HFFc6 (cell line): ENCODE data around the gene STYK1. TPM values are rescaled to one million over a fixed set of nuclear protein-coding genes. Genes with fewer than 3 reads are reported as not detected.

Experiments
- DNase-seq: peaks from one replicate; pipeline ENCODE4 v3.0.0-alpha.2; 2018
- H3K27ac Mint-ChIP-seq: 2 replicates; pipeline ENCODE4 v1.8.0; 2020; ENCODE audit warnings: mild to moderate bottlenecking, mixed read lengths
- H3K27me3 Mint-ChIP-seq: 2 replicates; pipeline ENCODE4 v1.8.0; 2021; ENCODE audit warnings: mild to moderate bottlenecking, moderate library complexity, mixed read lengths; ENCODE audit not compliant: insufficient read depth
- H3K36me3 Mint-ChIP-seq: 2 replicates; pipeline ENCODE4 v1.8.0; 2021; ENCODE audit warnings: low read depth, mixed read lengths
- H3K4me1 Mint-ChIP-seq: 2 replicates; pipeline ENCODE4 v1.8.0; 2020; ENCODE audit warnings: low read depth, mixed read lengths
- H3K4me3 Mint-ChIP-seq: 2 replicates; pipeline ENCODE4 v1.8.0; 2020; ENCODE audit warnings: mild to moderate bottlenecking, moderate library complexity, mixed read lengths
- H3K9me3 Mint-ChIP-seq: 2 replicates; pipeline ENCODE4 v1.8.0; 2020; ENCODE audit warnings: mild to moderate bottlenecking, mixed read lengths
- CTCF ChIP-seq: fragments of 200-600 bp; sonication (generic); IDR thresholded peaks from 2 replicates; pipeline ENCODE4 v1.5.0; 2021; ENCODE audit warnings: antibody characterized with exemption, mild to moderate bottlenecking
- total RNA-seq, 6 experiments: library from RNA; stranded (reverse); fragmentation: NEBNext Ultra II Directional; extraction: Animal tissue kit (Norgen Biotek cat#: 25700); gene quantifications; 2 replicates in 1 of 6; 3 replicates in 5 of 6; pipeline ENCODE4 v1.2.3, GENCODE V29; 2021

Gene STYK1
- total RNA-seq, 6 experiments from 2014 or later: 1.1 to 3.0 (median 1.8) TPM

GRCh38 chr12:10636124-10636523, 37.7 kb downstream of the STYK1 start:
- Mint-ChIP-seq H3K36me3 (peaks cover 20% of the 10 kb centered on the region), H3K4me3 (no peak overlapping the region), H3K27ac (no peak overlapping the region)

GRCh38 chr12:10635306-10635705, 38.5 kb downstream of the STYK1 start:
- Mint-ChIP-seq H3K4me1 (peaks cover 63% of the 10 kb centered on the region), H3K27me3 (no peaks in the 10 kb centered on the region), H3K4me3 (peak overlapping the region; percentile 53; the same call in 1 of the 2 replicates), H3K27ac (peak overlapping the region; percentile 76), H3K36me3 (peaks cover 12% of the 10 kb centered on the region), H3K9me3 (peaks cover 4% of the 10 kb centered on the region; the same call in 1 of the 2 replicates)
- DNase-seq: no peak
- no peak for TF ChIP-seq CTCF

More at GRCh38 chr12:10636124-10636523, 37.7 kb downstream of the STYK1 start:
- Mint-ChIP-seq H3K9me3 (peaks cover 7% of the 10 kb centered on the region), H3K4me1 (peaks cover 71% of the 10 kb centered on the region), H3K27me3 (no peaks in the 10 kb centered on the region)
- no peak for DNase-seq
- TF ChIP-seq CTCF: no peak

GRCh38 chr12:10634427-10634826, 39.4 kb downstream of the STYK1 start:
- peak overlapping the region; percentile 76 for H3K27ac Mint-ChIP-seq
- peak overlapping the region; percentile 53 for H3K4me3 Mint-ChIP-seq
- TF ChIP-seq CTCF: no peak
- H3K36me3 Mint-ChIP-seq: peaks cover 12% of the 10 kb centered on the region
- peaks cover 56% of the 10 kb centered on the region for H3K4me1 Mint-ChIP-seq
- no peaks in the 10 kb centered on the region for H3K27me3 Mint-ChIP-seq
- peaks cover 4% of the 10 kb centered on the region; the same call in 1 of the 2 replicates for H3K9me3 Mint-ChIP-seq
- peak; percentile 82 for DNase-seq

- H3K27me3 Mint-ChIP-seq: no peaks in the 10 kb centered on the region
- no peaks in the 10 kb centered on the region for H3K9me3 Mint-ChIP-seq
- peaks cover 50% of the 10 kb centered on the region for H3K4me1 Mint-ChIP-seq
- H3K4me3 Mint-ChIP-seq: no peak overlapping the region
- H3K36me3 Mint-ChIP-seq: peaks cover 13% of the 10 kb centered on the region
- no peak for TF ChIP-seq CTCF
- H3K27ac Mint-ChIP-seq: peak overlapping the region; percentile 76
- no peak for DNase-seq
These were observed 40.3 kb downstream of the STYK1 start for GRCh38 chr12:10633541-10633940.

- Mint-ChIP-seq H3K36me3 (peaks cover 13% of the 10 kb centered on the region), H3K4me3 (no peak overlapping the region), H3K27me3 (no peaks in the 10 kb centered on the region), H3K27ac (peak overlapping the region; percentile 59), H3K9me3 (no peaks in the 10 kb centered on the region), H3K4me1 (peaks cover 50% of the 10 kb centered on the region)
- no peak for TF ChIP-seq CTCF
- DNase-seq: no peak
These were observed 41.6 kb downstream of the STYK1 start for GRCh38 chr12:10632226-10632625.

GRCh38 chr12:10624605-10625004, 49.2 kb downstream of the STYK1 start:
- no peak overlapping the region for H3K4me3 Mint-ChIP-seq
- H3K36me3 Mint-ChIP-seq: peaks cover 21% of the 10 kb centered on the region; the same call in 1 of the 2 replicates
- H3K27me3 Mint-ChIP-seq: no peaks in the 10 kb centered on the region
- DNase-seq: no peak
- no peak overlapping the region for H3K27ac Mint-ChIP-seq
- H3K9me3 Mint-ChIP-seq: no peaks in the 10 kb centered on the region
- H3K4me1 Mint-ChIP-seq: peaks cover 32% of the 10 kb centered on the region
- TF ChIP-seq CTCF: no peak
